HUDEP-2 (cell line): Measurements from ENCODE around the gene MGME1.

ENCODE experiments used
- DNase-seq, 76 experiments: peaks; one replicate each; lab custom pipeline; 2025; ENCODE audit not compliant: unreplicated experiment in 76 of 76; lab: John Stamatoyannopoulos, UW

MGME1 gene

GRCh38 chr20:17987988-17988387 is 19.2 kb downstream of the MGME1 start:
- DNase-seq, result no peak

GRCh38 chr20:17990278-17990972 is 21.6 kb downstream of the MGME1 start:
- no peak for DNase-seq

GRCh38 chr20:17992224-17992637 is 23.4 kb downstream of the MGME1 start:
- DNase-seq, result no peak

- DNase-seq, result no peak
Measured at GRCh38 chr20:17992847-17993513, 24.2 kb downstream of the MGME1 start.

GRCh38 chr20:17993546-17993945 is 24.7 kb downstream of the MGME1 start:
- DNase-seq, result no peak

GRCh38 chr20:17995967-17996819 is 27.4 kb downstream of the MGME1 start:
- DNase-seq, result peak in 40 of 76 experiments; percentile 3 to 68 (median 37)

- DNase-seq, result no peak
Measured at GRCh38 chr20:17998446-17998845, 29.6 kb downstream of the MGME1 start.

GRCh38 chr20:17999566-17999965 is 30.7 kb downstream of the MGME1 start:
- DNase-seq, result no peak

GRCh38 chr20:18001131-18001921 is 32.5 kb downstream of the MGME1 start:
- DNase-seq, result no peak

GRCh38 chr20:18003897-18004296 is 35.1 kb downstream of the MGME1 start:
- DNase-seq, result no peak

- DNase-seq, result no peak
Measured at GRCh38 chr20:18004384-18005031, 35.7 kb downstream of the MGME1 start.

- no peak for DNase-seq
Measured at GRCh38 chr20:18005170-18005989, 36.6 kb downstream of the MGME1 start.

- DNase-seq, result no peak
Measured at GRCh38 chr20:18005990-18006364, 37.2 kb downstream of the MGME1 start.

- DNase-seq, result no peak
Measured at GRCh38 chr20:18006684-18007083, 37.9 kb downstream of the MGME1 start.

GRCh38 chr20:18007534-18008292 is 38.9 kb downstream of the MGME1 start:
- no peak for DNase-seq

- DNase-seq, result no peak
Measured at GRCh38 chr20:18009116-18009515, 40.3 kb downstream of the MGME1 start.

GRCh38 chr20:18011482-18011881 is 42.7 kb downstream of the MGME1 start:
- no peak for DNase-seq

- no peak for DNase-seq
Measured at GRCh38 chr20:18011951-18012645, 43.3 kb downstream of the MGME1 start.
